ENCODE results near the gene MS4A4E.
"Not testable (repeated sequence)": the region's sequence is repeated elsewhere in the genome, so short reads cannot be mapped to it uniquely, and the experiment has no call there.

MS4A4E gene

DNA sequence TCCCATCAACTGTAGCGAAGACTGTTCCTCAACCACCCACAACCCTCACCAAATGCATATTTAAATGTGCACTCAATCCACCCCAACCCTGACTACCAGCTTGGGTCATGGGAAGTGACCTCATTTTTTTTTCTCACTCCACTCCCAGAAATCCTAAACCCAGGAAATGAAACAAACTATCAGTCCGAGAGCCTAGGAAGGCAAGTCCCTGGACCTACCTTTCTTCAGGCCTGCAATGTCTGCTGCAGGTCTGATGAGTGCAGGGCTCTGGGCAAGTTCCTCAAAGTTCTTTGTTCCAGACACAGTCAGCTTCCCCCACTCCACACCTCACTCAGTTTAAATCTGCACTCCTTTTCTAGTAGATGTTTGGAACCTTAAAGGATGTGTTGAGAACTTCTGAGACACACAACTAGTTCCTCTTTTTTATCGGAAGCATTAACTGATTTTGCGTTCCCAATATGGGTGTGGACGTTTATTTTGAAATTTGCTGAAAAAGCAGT, at the start of gene MS4A4E:
Gene MS4A4E (minus strand): TSS at position 398 of the 500 bp plus-strand sequence. CDS start 13,082 bp downstream, outside the sequence.
- DNase-seq (ENCODE audit: low spot score), result no peak

DNA sequence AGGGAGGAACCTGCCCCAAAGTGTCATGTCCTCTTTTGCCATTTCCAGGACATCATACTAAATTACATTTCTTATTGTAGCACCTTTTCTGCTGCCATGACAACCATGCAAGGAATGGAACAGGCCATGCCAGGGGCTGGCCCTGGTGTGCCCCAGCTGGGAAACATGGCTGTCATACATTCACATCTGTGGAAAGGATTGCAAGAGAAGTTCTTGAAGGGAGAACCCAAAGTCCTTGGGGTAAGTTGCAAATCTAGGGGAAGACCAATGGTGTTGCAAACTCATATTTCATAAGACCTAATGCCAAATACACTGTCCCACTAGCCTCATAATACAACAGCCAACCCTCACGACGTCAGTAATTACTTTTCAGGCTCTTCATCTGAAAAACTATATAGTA, 49.2 kb upstream of the MS4A4E start:
- no peak for DNase-seq (ENCODE audit: low spot score)

GRCh38 chr11:60288531-60288930, 45.6 kb upstream of the MS4A4E start:
- DNase-seq (ENCODE audit: low spot score), result peak; percentile 12

DNA sequence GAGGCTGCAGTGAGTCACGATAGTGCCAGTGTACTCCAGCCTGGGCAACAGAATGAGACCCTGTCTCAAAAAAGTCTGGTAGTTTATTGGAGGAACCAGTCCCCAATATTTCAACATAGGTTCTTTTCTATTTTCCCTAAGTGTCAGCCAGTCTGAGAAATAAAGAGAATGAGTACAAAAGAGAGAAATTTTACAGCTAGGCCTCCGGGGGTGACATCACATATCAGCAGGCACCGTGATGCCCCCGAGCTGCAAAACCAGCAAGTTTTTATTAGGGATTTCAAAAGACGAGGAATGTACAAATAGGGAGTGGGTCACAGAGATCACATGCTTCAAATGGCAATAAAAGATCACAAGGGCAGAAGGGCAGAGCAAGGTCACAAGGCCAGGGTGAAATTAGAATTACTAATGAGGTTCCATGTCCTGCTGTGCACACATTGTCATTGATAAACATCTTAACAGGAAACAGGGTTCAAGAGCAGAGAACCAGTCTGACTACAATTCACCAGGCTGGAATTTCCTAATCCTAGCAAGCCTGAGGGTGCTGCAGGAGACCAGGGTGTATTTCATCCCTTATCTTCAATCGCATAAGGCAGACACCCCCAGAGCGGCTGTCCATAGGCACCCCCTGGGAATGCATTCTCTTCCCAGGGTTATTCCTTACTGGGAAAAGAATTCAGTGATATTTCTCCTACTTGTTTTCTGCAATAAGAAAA, 42.6 kb upstream of the MS4A4E start:
- not testable (repeated sequence) for DNase-seq (ENCODE audit: low spot score)

DNA sequence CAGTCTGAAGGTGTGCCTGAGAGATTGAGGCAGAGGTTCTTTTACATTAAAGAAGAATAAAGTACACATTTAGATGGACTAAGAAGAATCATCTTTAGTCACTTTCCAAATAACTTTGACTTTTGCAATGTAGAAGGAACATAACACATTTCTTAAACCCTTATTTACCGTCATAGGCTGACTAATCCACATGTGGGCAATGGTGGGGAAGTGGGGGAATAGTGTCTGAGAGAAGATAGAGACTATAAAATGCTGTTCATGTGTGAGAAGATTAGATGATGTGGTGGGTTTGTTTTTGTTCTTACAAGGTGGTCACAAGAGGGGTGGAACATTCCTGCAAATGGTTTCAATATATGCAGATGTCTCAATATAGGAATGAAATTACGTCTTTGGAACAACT, 39.3 kb upstream of the MS4A4E start:
- no peak for DNase-seq (ENCODE audit: low spot score)

DNA sequence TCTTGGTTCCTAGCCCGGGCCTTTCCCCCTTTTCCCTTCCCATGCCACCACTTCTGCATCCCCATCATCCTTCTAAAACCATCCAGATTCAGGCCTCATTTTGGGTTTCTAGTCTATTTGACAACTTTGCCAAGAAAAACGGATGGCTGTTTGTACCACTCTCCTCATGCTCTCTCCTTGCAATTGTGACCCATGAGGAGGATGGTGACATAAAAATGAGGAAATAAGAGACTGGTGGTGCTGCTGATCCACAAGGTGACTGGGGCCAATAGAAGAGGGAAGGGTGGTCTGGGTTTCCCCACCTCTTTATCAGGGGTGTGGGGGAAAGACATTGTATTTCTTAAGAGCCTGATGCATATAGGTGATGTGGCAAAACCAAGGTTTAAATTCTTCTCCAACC, 38.5 kb upstream of the MS4A4E start:
- DNase-seq (ENCODE audit: low spot score), result no peak

DNA sequence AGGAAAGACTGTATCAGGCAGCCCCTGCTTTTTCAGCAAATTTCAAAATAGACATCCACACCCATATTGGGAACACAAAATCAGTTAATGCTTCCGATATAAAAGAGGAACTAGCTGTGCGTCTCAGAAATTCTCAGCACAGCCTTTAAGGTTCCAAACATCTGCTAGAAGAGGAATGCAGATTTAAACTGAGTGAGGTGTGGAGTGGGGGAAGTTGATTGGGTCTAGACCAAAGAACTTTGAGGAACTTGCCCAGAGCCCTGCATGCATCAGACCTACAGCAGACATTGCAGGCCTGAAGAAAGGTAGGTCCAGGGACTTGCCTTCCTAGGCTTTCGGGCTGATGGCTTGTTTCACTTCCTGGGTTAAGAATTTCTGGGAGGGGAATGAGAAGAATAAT, 37.5 kb upstream of the MS4A4E start, which contains the start of gene MS4A4A:
Gene MS4A4A (plus strand): TSS at position 255 of the 400 bp plus-strand sequence. CDS start 10 bp downstream, at position 265.
- no peak for DNase-seq (ENCODE audit: low spot score)

- DNase-seq (ENCODE audit: low spot score), result no peak
These were observed 31.5 kb upstream of the MS4A4E start for GRCh38 chr11:60274416-60274815.

GRCh38 chr11:60265373-60266214, 22.7 kb upstream of the MS4A4E start:
- DNase-seq (ENCODE audit: low spot score), result peak; percentile 67

DNA sequence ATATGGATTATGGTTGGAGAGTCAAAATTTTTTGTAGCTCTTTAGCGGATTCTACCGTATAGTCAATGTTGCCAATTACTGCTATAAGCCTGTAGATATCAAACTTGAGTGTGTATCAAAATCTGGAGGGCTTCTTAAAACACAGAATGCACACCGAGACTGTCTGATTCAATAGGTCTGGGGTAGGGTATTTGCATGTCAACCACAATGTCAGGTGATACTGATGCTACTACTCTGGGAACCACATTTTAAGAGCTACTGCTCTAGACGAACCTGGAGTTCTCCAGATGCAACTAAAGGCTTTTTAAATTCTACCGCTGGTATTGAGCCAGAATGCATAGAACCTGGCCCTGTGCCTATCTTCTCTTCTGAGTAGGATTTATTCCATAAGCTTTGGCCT, 21.7 kb upstream of the MS4A4E start:
- no peak for DNase-seq (ENCODE audit: low spot score)

GRCh38 chr11:60263402-60263801, 20.5 kb upstream of the MS4A4E start:
- DNase-seq (ENCODE audit: low spot score), result no peak

DNA sequence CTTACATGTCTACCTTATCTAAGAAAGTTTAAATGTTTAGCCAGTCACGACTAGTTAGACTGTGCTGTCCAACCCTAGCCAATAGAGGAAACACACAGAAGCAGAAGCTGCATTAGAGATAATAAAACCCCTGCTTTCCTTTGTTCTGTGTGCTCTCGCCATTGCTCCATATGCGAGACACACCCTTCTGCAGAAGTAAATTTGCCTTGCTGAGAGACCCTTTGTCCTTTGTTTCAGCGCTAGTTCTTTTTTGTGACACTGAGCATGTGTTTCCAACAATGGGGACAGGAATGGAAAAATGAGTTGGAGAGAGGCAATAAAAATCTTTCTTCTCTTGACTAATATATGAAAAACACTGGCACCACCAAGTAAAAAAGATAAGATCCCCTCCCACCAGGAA, 18.1 kb upstream of the MS4A4E start:
- DNase-seq (ENCODE audit: low spot score), result no peak

DNA sequence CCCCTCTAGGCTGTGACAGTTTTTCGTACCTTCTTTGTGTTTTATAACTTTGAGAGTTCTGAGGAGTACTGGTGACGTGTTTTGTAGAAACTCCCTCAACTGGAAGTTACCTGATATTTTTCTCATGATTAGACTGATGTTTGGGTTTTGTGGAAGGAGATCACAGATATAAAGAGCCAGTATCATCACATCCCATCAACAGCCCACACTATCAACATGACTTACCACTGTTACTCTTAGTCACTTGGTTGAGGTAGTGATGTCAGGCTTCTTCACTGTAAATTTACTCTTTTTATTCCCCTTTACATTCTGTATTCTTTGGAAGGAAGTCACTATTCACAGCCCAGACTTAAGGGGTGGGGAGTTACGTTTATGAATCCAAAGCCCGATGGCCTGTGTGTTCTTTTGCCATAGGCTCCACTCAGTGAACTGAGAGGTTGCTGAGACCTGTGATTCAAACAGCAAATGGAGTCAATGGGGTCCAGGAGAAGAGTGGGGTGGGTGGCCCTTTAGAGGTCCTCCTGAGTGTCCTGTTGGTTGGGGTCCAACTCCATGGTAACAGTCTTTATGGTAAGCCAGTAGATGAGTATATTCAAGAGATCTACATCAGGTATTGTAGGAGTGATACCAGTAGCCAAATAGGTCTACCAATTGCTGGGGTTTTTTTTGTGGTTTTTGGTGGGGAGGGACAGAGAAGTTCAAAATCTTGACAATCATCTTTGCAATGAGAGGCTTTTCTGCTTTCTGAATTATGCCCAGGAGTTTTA, 15.2 kb upstream of the MS4A4E start:
- DNase-seq (ENCODE audit: low spot score), result no peak

GRCh38 chr11:60252213-60253108, 9.5 kb upstream of the MS4A4E start:
- DNase-seq (ENCODE audit: low spot score), result no peak

GRCh38 chr11:60251485-60252212, 8.7 kb upstream of the MS4A4E start:
- DNase-seq (ENCODE audit: low spot score), result no peak

DNA sequence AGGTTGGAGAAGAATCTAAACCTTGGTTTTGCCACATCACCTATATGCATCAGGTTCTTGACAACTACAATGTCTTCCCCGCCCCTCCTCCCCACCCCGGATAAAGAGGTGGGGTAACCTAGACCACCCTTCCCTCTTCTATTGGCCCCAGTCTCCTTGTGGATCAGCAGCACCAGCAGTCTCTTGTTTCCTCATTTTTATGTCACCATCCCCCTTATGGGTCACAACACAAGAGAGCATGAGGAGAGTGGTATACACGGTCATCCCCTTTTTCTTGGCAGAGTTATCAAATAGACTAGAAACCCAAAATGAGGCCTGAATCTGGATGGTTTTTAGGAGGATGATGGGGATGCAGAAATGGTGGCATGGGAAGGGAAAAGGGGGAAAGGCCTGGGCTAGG, 1.2 kb downstream of the MS4A4E start:
- DNase-seq (ENCODE audit: low spot score), result no peak

GRCh38 chr11:60240662-60241061, 2.3 kb downstream of the MS4A4E start:
- no peak for DNase-seq (ENCODE audit: low spot score)

DNA sequence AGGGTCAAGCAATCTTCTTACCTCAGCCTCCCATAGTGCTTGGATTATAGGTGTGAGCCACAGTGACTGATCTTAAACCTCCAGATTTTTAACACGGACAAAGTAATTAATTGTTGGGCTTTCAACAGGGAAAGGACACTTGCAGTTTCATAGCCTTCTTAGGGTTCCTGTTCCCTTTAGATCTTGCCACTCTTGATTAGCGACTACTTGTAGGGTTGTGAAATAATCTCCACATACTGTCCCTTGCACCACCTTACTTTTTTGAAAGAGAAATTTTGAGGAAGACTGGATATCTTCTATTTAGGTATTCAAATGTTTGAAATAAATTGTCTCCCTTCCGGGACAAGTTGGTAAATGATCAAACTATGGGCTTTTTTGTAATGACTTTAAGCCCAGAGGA, 7.6 kb downstream of the MS4A4E start:
- no peak for DNase-seq (ENCODE audit: low spot score)

DNA sequence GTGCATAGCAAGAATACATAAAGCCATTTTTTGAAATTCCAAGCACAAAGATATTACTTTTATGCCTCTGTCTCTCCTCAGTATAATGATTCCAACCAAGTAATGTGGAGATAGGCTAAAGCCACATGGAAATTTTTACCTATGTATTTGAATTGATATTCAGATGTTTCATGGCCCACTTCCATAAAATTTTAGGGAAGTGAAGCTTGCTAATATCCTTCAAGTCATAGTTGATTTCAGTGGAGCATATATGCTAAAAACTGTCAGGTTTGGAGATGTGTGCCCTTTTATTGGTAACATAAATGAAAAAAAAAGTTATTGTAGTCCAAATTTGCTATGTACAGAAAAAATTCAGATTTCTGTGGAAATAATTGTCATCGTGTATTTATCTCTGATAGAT, 12.3 kb downstream of the MS4A4E start:
- DNase-seq (ENCODE audit: low spot score), result no peak

- DNase-seq (ENCODE audit: low spot score), result no peak
These were observed 20.8 kb downstream of the MS4A4E start for GRCh38 chr11:60222141-60222540.

- DNase-seq (ENCODE audit: low spot score), result no peak
These were observed 21.2 kb downstream of the MS4A4E start for GRCh38 chr11:60221692-60222091.

Data from kidney tubule cell (primary cell).